Stimulated activated CD4-positive, alpha-beta T cell treated with anti-CD3 and anti-CD28 coated beads, Interleukin-2, amount 100 ng/mL, for 24 hours (primary cell): ENCODE measurements around the gene TAOK3.
"Not testable (repeated sequence)": the region's sequence is repeated elsewhere in the genome, so short reads cannot be mapped to it uniquely, and the experiment has no call there.

Source experiments
- DNase-seq, 2 donors: peaks; one replicate each; pipeline ENCODE4 v3.0.0-alpha.2; 2020

The TAOK3 gene

GRCh38 chr12:118372541-118373495, at the start of gene TAOK3:
TSS of gene TAOK3 (minus strand) at chr12:118372907. CDS start at chr12:118255567, 117,340 bp downstream.
- DNase-seq = peak; percentile 95 to 97

- DNase-seq = no peak
These were observed 48.0 kb upstream of the TAOK3 start for GRCh38 chr12:118420673-118421072.

- no peak for DNase-seq
These were observed 45.8 kb upstream of the TAOK3 start for GRCh38 chr12:118418385-118419057.

GRCh38 chr12:118417942-118418341, 45.2 kb upstream of the TAOK3 start:
- no peak for DNase-seq

- no peak for DNase-seq
These were observed 37.1 kb upstream of the TAOK3 start for GRCh38 chr12:118409834-118410233.

- DNase-seq = not testable (repeated sequence)
These were observed 35.5 kb upstream of the TAOK3 start for GRCh38 chr12:118408241-118408640.

- DNase-seq = peak; percentile 64 to 65
These were observed 32.3 kb upstream of the TAOK3 start for GRCh38 chr12:118404876-118405521.

- no peak for DNase-seq
These were observed 29.5 kb upstream of the TAOK3 start for GRCh38 chr12:118402251-118402650.

GRCh38 chr12:118398940-118399339, 26.2 kb upstream of the TAOK3 start:
- DNase-seq = no peak

GRCh38 chr12:118398524-118398923, 25.8 kb upstream of the TAOK3 start:
- no peak for DNase-seq

GRCh38 chr12:118397708-118398440, 25.2 kb upstream of the TAOK3 start:
- no peak for DNase-seq

GRCh38 chr12:118391836-118392235, 19.1 kb upstream of the TAOK3 start:
- DNase-seq = no peak

- no peak for DNase-seq
These were observed 18.7 kb upstream of the TAOK3 start for GRCh38 chr12:118391424-118391823.

- peak; percentile 79 to 84 for DNase-seq
These were observed 5.3 kb upstream of the TAOK3 start for GRCh38 chr12:118377884-118378470.

GRCh38 chr12:118377021-118377883, 4.5 kb upstream of the TAOK3 start:
- DNase-seq = peak in 1 of 2 donors; percentile 41

- peak; percentile 96 to 97 for DNase-seq
These were observed 3.6 kb upstream of the TAOK3 start, which contains the start of gene SUDS3 for GRCh38 chr12:118376089-118377020. TSS of gene SUDS3 (plus strand) at chr12:118376555. CDS start at chr12:118376692, 137 bp downstream.

GRCh38 chr12:118375348-118375747, 2.6 kb upstream of the TAOK3 start:
- DNase-seq = no peak

- no peak for DNase-seq
These were observed 2.2 kb upstream of the TAOK3 start for GRCh38 chr12:118374909-118375308.

- DNase-seq = no peak
These were observed 1.5 kb upstream of the TAOK3 start for GRCh38 chr12:118374126-118374725.
